ENCODE measurements around the gene APCDD1L. TPM values are rescaled to one million over a fixed set of nuclear protein-coding genes. Genes with fewer than 3 reads are reported as not detected.

Gene APCDD1L
- total and polyA plus RNA-seq, 12 donors, result 0.08 to 1.8 (median 1.1) TPM; not detected in 2

DNA sequence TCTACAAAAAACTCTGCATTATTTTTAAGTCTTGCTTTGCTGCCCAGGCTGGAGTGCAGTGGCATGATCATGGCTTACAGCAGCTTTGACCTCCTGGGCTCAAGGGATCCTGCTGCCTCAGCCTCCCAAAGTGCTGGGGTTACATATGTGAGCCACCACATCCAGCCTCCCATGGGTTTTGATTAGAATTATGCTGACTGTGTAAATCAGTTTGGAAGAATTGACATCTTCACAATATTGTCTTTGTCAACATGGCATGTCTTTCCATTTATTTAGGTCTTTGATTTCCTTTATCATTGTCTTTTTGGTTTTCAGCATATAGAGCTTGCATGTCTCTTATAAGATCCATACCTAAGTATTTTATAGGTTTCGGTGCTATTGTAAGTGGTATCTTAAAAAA, 13.2 kb upstream of the APCDD1L start:
- no peak for DNase-seq
- H3K36me3 ChIP-seq, result peaks cover 0 to 3% (median 0%) of the 10 kb centered on the region in 9 donors
- peaks cover 0 to 77% (median 45%) of the 10 kb centered on the region in 11 donors for H3K9me3 ChIP-seq
- ATAC-seq, result no peak
- no peaks in the 10 kb centered on the region for H3K4me1 ChIP-seq
- H3K27me3 ChIP-seq, result no peaks in the 10 kb centered on the region
- intact Hi-C loops (cut with DNase I), result no loop called here
- no peak overlapping the region for H3K4me3 ChIP-seq
- TF ChIP-seq, protein P1, sequence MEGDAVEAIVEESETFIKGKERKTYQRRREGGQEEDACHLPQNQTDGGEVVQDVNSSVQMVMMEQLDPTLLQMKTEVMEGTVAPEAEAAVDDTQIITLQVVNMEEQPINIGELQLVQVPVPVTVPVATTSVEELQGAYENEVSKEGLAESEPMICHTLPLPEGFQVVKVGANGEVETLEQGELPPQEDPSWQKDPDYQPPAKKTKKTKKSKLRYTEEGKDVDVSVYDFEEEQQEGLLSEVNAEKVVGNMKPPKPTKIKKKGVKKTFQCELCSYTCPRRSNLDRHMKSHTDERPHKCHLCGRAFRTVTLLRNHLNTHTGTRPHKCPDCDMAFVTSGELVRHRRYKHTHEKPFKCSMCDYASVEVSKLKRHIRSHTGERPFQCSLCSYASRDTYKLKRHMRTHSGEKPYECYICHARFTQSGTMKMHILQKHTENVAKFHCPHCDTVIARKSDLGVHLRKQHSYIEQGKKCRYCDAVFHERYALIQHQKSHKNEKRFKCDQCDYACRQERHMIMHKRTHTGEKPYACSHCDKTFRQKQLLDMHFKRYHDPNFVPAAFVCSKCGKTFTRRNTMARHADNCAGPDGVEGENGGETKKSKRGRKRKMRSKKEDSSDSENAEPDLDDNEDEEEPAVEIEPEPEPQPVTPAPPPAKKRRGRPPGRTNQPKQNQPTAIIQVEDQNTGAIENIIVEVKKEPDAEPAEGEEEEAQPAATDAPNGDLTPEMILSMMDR (IDR thresholded peaks at IDR 0.05), result no peak
- WGBS, 2 donors, result 90 to 96% methylated on average over 1 of the region's 1 CpG
- H3K27ac ChIP-seq, result no peak overlapping the region

GRCh38 chr20:58526411-58526810, 11.2 kb upstream of the APCDD1L start:
- WGBS, 2 donors, result 95 to 98% methylated on average over 3 of the region's 3 CpGs
- H3K27ac ChIP-seq, result no peak overlapping the region
- H3K36me3 ChIP-seq, result peaks cover 0 to 3% (median 0%) of the 10 kb centered on the region in 9 donors
- no peaks in the 10 kb centered on the region for H3K4me1 ChIP-seq
- intact Hi-C loops (cut with DNase I), result no loop called here
- H3K9me3 ChIP-seq, result peaks cover 0 to 60% (median 40%) of the 10 kb centered on the region in 11 donors
- TF ChIP-seq, protein P1 (IDR thresholded peaks at IDR 0.05), result no peak
- DNase-seq, result no peak
- no peak for ATAC-seq
- H3K27me3 ChIP-seq, result no peaks in the 10 kb centered on the region
- H3K4me3 ChIP-seq, result no peak overlapping the region

GRCh38 chr20:58524814-58525213, 9.6 kb upstream of the APCDD1L start:
- Histone ChIP-seq H3K9me3 (peaks cover 0 to 44% (median 25%) of the 10 kb centered on the region in 11 donors), H3K27me3 (peaks cover 0 to 4% (median 0%) of the 10 kb centered on the region in 7 donors), H3K4me3 (no peak overlapping the region), H3K4me1 (no peaks in the 10 kb centered on the region), H3K36me3 (peaks cover 0 to 3% (median 0%) of the 10 kb centered on the region in 9 donors), H3K27ac (no peak overlapping the region)
- DNase-seq, result no peak
- intact Hi-C loops (cut with DNase I), result no loop called here
- TF ChIP-seq, protein P1 (IDR thresholded peaks at IDR 0.05), result no peak
- 75 to 80% methylated on average over 7 of the region's 7 CpGs for WGBS, 2 donors
- ATAC-seq, result no peak

- no peak for DNase-seq
- peaks cover 0 to 4% (median 0%) of the 10 kb centered on the region in 7 donors for H3K27me3 ChIP-seq
- no peaks in the 10 kb centered on the region for H3K36me3 ChIP-seq
- peaks cover 0 to 36% (median 17%) of the 10 kb centered on the region in 11 donors for H3K9me3 ChIP-seq
- WGBS, 2 donors, result 53 to 54% methylated on average over 2 of the region's 2 CpGs
- H3K27ac ChIP-seq, result peak overlapping the region in 6 of 10 donors; percentile 16 to 65 (median 42)
- ATAC-seq, result peak in 1 of 8 donors; percentile 37
- TF ChIP-seq, protein P1 (IDR thresholded peaks at IDR 0.05), result no peak
- H3K4me3 ChIP-seq, result no peak overlapping the region
- intact Hi-C loops (cut with DNase I), result no loop called here
- H3K4me1 ChIP-seq, result no peaks in the 10 kb centered on the region
Measured at GRCh38 chr20:58523971-58524315, 8.7 kb upstream of the APCDD1L start.

All from heart right ventricle (tissue), 16 donors.